GM23248 (cell line): ENCODE measurements around the gene NR4A1. TPM values are rescaled to one million over a fixed set of nuclear protein-coding genes. Genes with fewer than 3 reads are reported as not detected.

ENCODE experiments used
- DNase-seq: peaks from one replicate; pipeline ENCODE4 v3.0.0-alpha.2; 2015
- H2AFZ ChIP-seq: fragments of 200-600 bp; sonication (generic); 2 replicates; pipeline ENCODE4 v1.6.1; 2016; ENCODE audit warnings: antibody characterized with exemption
- H3F3A ChIP-seq: fragments of 200-600 bp; sonication (generic); 2 replicates; pipeline ENCODE4 v1.6.1; 2016; ENCODE audit warnings: mild to moderate bottlenecking, antibody characterized with exemption, mixed run types; ENCODE audit not compliant: insufficient read depth
- H3K27ac ChIP-seq: fragments of 200-600 bp; sonication (generic); 2 replicates; pipeline ENCODE4 v1.5.1; 2016; ENCODE audit warnings: mild to moderate bottlenecking
- H3K27me3 ChIP-seq: fragments of 200-600 bp; sonication (generic); replicated peaks from 2 replicates; pipeline ENCODE4 v1.6.1; 2016; ENCODE audit warnings: mild to moderate bottlenecking; ENCODE audit not compliant: insufficient read depth
- H3K36me3 ChIP-seq: fragments of 200-600 bp; sonication (generic); 2 replicates; pipeline ENCODE4 v1.6.1; 2016; ENCODE audit warnings: low read depth, mild to moderate bottlenecking
- H3K4me1 ChIP-seq: fragments of 200-600 bp; sonication (generic); 2 replicates; pipeline ENCODE4 v1.6.1; 2016; ENCODE audit warnings: mild to moderate bottlenecking; ENCODE audit not compliant: insufficient read depth
- H3K4me2 ChIP-seq: fragments of 200-600 bp; sonication (generic); one replicate; pipeline ENCODE4 v1.6.1; 2016; ENCODE audit warnings: mild to moderate bottlenecking; ENCODE audit not compliant: unreplicated experiment
- H3K4me3 ChIP-seq: fragments of 200-600 bp; sonication (generic); 2 replicates; pipeline ENCODE4 v1.5.1; 2016; ENCODE audit warnings: mild to moderate bottlenecking
- H3K79me2 ChIP-seq: fragments of 200-600 bp; sonication (generic); 2 replicates; pipeline ENCODE4 v1.6.1; 2016; ENCODE audit warnings: mild to moderate bottlenecking; ENCODE audit not compliant: insufficient read depth
- H3K9ac ChIP-seq: fragments of 200-600 bp; sonication (generic); 2 replicates; pipeline ENCODE4 v1.6.1; 2016; ENCODE audit warnings: mild to moderate bottlenecking
- H3K9me2 ChIP-seq: fragments of 200-600 bp; sonication (generic); 2 replicates; pipeline ENCODE4 v1.6.1; 2016; ENCODE audit warnings: mixed run types, mild to moderate bottlenecking, moderate library complexity; ENCODE audit not compliant: insufficient read depth
- H3K9me3 ChIP-seq: fragments of 200-600 bp; sonication (generic); one replicate; pipeline ENCODE4 v1.6.1; 2017; ENCODE audit warnings: low read depth
- H4K20me1 ChIP-seq: fragments of 200-600 bp; sonication (generic); 2 replicates; pipeline ENCODE4 v1.6.0; 2016; ENCODE audit not compliant: insufficient read depth
- EZH2 ChIP-seq: fragments of 200-600 bp; sonication (generic); IDR thresholded peaks from 2 replicates; pipeline ENCODE4 v1.6.1; 2018; ENCODE audit warnings: antibody characterized with exemption, mild to moderate bottlenecking; ENCODE audit not compliant: insufficient read depth, poor library complexity, severe bottlenecking
- EZH2phosphoT487 ChIP-seq: fragments of 200-600 bp; sonication (generic); IDR thresholded peaks from 2 replicates; pipeline ENCODE4 v1.6.1; 2018; ENCODE audit warnings: antibody characterized with exemption, moderate library complexity, mild to moderate bottlenecking, low read depth; ENCODE audit not compliant: insufficient read depth
- WGBS, 2 experiments: methylation state at CpG; one replicate each; pipeline ENCODE4 v1.1.6; 2015 to 2017; ENCODE audit warnings: low lambda C conversion rate in 2 of 2, low coverage in 1 of 2; ENCODE audit errors: missing lambda C conversion rate in 2 of 2; 5-methylcytosine and 5-hydroxymethylcytosine counted together
- in situ Hi-C: fragments of 300-500 bp; cut with MboI; formaldehyde crosslinking; loops from 2 replicates; pipeline ENCODE4 v1.15.0; 2020
- polyA plus RNA-seq: library from polyadenylated mRNA; unstranded; fragments of >200 nt; fragmentation: Nextera tagmentation; extraction: Ambion mirVana; gene quantifications from 2 replicates; pipeline ENCODE4 v1.2.1, GENCODE V29; 2016
- total RNA-seq: library from RNA; depleted of rRNA; stranded (reverse); fragments of >200 nt; shearing (Covaris generic); gene quantifications from 2 replicates; pipeline ENCODE4 v1.2.3, GENCODE V29; 2014

NR4A1 gene
- total and polyA plus RNA-seq, 2 experiments from 2014 or later = 11.1 to 13.1 TPM

DNA sequence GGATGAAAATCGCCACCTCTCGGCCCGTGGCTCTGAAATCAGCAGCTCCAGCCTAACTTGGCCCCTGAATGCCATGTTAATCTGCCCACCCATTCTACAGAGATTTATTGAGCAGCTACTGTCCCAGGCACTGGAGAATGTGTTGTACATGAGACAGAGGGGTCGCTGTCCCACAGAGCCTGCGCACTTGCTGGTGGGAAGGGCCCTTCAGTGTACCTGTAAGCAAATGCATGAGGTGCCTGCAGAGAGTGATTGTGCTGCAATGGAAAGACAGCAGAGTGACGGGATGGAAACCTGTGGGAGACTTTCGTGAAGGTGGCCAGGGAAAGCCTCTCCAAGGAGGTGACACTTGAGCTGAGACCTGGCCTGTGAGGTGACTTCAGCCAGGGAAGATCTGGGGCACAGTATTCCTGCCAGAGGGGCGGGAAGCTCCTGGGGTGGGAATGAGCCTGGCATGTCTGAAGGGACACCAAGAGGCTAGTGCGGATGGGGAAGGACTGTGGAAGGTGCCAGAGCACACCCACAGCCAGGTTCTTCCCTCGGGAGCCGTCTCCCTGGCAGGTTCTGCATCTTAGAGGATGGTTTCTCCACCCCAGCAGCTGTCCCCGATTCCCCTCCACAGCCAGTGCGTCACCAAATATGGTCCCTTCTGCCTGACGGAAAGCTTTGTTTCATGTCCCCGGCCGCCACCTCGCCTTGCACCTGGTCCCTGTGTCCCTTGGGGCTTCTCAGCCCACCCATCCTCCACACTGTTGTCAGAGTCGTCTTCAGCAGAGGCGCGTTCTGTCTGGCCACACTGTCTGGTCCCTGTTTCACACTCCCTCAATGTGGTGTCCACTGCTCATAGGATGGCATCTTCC, 36.9 kb downstream of the NR4A1 start:
- H3K9me2 ChIP-seq = no peaks in the 10 kb centered on the region
- H3K4me2 ChIP-seq = no peak overlapping the region
- H3K27me3 ChIP-seq = peaks cover 8% of the 10 kb centered on the region
- H3K9me3 ChIP-seq = no peaks in the 10 kb centered on the region
- WGBS, 2 experiments = 86% methylated on average over 18 to 19 of the region's 20 CpGs
- no peak for DNase-seq
- no peak overlapping the region for H3K9ac ChIP-seq
- peaks cover 2% of the 10 kb centered on the region for H3K4me1 ChIP-seq
- in situ Hi-C loops = no loop called here
- H4K20me1 ChIP-seq = no peaks in the 10 kb centered on the region
- no peak for TF ChIP-seq EZH2phosphoT487
- no peak overlapping the region for H3K4me3 ChIP-seq
- no peak overlapping the region for H2AFZ ChIP-seq
- no peaks in the 10 kb centered on the region for H3K36me3 ChIP-seq
- no peaks in the 10 kb centered on the region for H3F3A ChIP-seq
- no peak overlapping the region for H3K27ac ChIP-seq
- no peaks in the 10 kb centered on the region for H3K79me2 ChIP-seq

DNA sequence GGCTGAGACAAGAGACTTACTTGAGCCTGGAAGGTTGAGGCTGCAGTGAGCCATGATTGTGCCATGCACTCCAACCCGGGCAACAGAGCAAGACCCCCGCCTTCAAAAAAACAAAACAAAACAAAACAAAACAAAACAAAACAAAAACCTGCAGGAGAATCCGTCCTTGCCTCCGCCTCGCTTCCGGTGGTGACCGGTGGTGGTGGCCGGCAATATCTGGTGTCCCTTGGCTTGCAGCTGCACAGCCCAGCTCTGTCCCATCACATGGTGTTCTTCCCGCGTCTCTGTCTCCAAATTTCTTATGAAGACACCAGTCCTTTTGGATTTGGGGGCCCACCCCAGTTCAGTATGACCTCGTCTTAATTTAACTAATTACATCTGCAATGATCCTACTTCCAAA, 38.2 kb downstream of the NR4A1 start:
- Histone ChIP-seq H3K9ac (no peak overlapping the region), H3K4me3 (no peak overlapping the region), H3K27ac (no peak overlapping the region), H3K27me3 (peaks cover 8% of the 10 kb centered on the region), H2AFZ (no peak overlapping the region), H3K9me2 (no peaks in the 10 kb centered on the region), H3F3A (no peaks in the 10 kb centered on the region), H3K4me2 (no peak overlapping the region), H3K9me3 (no peaks in the 10 kb centered on the region), H3K79me2 (no peaks in the 10 kb centered on the region), H4K20me1 (no peaks in the 10 kb centered on the region), H3K4me1 (no peaks in the 10 kb centered on the region), H3K36me3 (no peaks in the 10 kb centered on the region)
- TF ChIP-seq EZH2 = no peak
- no peak for TF ChIP-seq EZH2phosphoT487
- 68 to 71% methylated on average over 11 of the region's 11 CpGs for WGBS, 2 experiments
- no peak for DNase-seq
- in situ Hi-C loops = no loop called here

DNA sequence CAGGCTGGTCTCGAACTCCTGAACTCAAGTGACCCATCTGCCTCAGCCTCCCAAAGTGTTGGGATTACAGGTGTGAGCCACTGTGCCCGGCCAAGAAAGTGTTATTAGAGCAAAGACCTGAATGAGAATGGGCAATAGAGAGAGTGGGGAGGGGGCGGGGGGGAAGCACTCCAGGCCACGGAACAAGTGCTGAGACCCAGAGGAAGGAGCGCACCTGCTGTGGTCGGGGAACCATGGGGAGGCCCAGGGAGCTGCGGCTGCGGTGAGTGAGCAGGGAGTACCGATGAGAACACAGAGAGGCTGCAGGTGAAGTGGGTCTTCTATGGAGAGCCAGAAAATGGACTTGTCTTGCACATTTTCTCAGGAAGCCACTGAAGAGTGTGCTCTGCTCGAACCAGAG, 39.0 kb downstream of the NR4A1 start:
- TF ChIP-seq EZH2phosphoT487 (no peak), EZH2 (no peak)
- in situ Hi-C loops = no loop called here
- Histone ChIP-seq H3K9ac (no peak overlapping the region), H3K27me3 (peaks cover 8% of the 10 kb centered on the region), H3K9me2 (no peaks in the 10 kb centered on the region), H3F3A (no peaks in the 10 kb centered on the region), H3K4me3 (no peak overlapping the region), H3K9me3 (no peaks in the 10 kb centered on the region), H3K79me2 (no peaks in the 10 kb centered on the region), H2AFZ (no peak overlapping the region), H4K20me1 (no peaks in the 10 kb centered on the region), H3K36me3 (no peaks in the 10 kb centered on the region), H3K4me1 (no peaks in the 10 kb centered on the region), H3K27ac (no peak overlapping the region), H3K4me2 (no peak overlapping the region)
- no peak for DNase-seq
- 76% methylated on average over 10 of the region's 10 CpGs for WGBS, 2 experiments

DNA sequence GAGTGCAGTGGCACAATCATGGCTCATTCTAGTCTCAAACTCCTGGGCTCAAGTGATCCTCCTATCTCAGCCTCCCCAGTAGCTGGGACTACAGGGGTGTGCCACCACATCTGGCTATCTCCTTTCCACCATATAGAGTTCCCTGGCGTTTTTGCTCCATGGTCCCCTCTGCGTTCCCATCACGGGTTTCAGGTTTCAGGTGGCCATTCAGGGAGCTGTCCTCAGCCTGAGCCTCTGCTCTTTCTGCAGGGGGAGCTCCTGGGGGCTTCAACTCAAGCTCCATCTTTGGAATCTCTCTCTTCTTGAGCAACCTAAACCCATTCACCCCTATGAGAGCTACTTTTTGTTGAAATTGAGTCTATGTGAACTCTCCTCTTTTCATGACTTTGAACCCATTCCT, 39.8 kb downstream of the NR4A1 start:
- Histone ChIP-seq H3K9me2 (no peaks in the 10 kb centered on the region), H3K79me2 (no peaks in the 10 kb centered on the region), H3K4me1 (no peaks in the 10 kb centered on the region), H3F3A (no peaks in the 10 kb centered on the region), H3K36me3 (no peaks in the 10 kb centered on the region), H4K20me1 (no peaks in the 10 kb centered on the region), H3K27ac (no peak overlapping the region), H3K4me2 (no peak overlapping the region), H2AFZ (no peak overlapping the region), H3K9ac (no peak overlapping the region), H3K4me3 (no peak overlapping the region), H3K9me3 (no peaks in the 10 kb centered on the region), H3K27me3 (peaks cover 8% of the 10 kb centered on the region)
- in situ Hi-C loops = no loop called here
- WGBS, 2 experiments = 52 to 59% methylated on average over 3 of the region's 3 CpGs
- DNase-seq = no peak
- TF ChIP-seq EZH2phosphoT487 (no peak), EZH2 (no peak)

DNA sequence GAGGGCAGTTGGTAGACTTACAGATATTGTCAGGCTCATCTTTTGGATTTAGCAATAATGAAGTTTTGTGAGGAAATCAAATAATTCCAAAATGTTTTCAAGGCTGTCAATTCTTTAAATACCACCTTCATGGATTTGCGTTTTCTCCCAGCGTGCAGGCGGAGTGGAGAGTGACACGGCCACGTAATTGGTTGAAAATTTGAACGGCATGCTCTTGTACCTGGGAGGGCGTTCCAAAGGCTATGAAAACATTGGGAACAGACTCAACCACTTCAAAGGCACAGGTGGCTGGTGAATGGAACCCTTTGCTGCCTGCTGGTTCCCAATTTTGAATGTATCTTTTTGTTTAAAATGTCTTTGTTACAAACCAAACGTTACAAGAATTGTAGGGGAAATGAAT, 40.6 kb downstream of the NR4A1 start:
- no peaks in the 10 kb centered on the region for H3F3A ChIP-seq
- no peak for DNase-seq
- 51 to 58% methylated on average over 8 of the region's 8 CpGs for WGBS, 2 experiments

More for the DNA sequence above, 40.6 kb downstream of the NR4A1 start:
- in situ Hi-C loops = no loop called here
- Histone ChIP-seq H2AFZ (no peak overlapping the region), H3K4me3 (no peak overlapping the region), H3K36me3 (no peaks in the 10 kb centered on the region), H3K27me3 (peaks cover 8% of the 10 kb centered on the region), H4K20me1 (no peaks in the 10 kb centered on the region), H3K4me2 (no peak overlapping the region), H3K9me3 (no peaks in the 10 kb centered on the region), H3K9ac (no peak overlapping the region), H3K9me2 (no peaks in the 10 kb centered on the region), H3K27ac (no peak overlapping the region), H3K79me2 (no peaks in the 10 kb centered on the region), H3K4me1 (no peaks in the 10 kb centered on the region)
- TF ChIP-seq EZH2phosphoT487 (no peak), EZH2 (no peak)
